22Rv1 (cell line): ENCODE results near the gene CD3D.

Experiments used
- H3K27ac ChIP-seq: fragments of 450-650 bp; 2 replicates; pipeline ENCODE4 v1.5.1; 2017
- CTCF ChIP-seq: fragments of 450-650 bp; IDR thresholded peaks from 2 replicates; pipeline ENCODE4 v1.5.1; 2017; ENCODE audit warnings: mild to moderate bottlenecking
- ZFX ChIP-seq: fragments of 450-650 bp; IDR thresholded peaks from 2 replicates; pipeline ENCODE4 v1.6.1; 2017; ENCODE audit warnings: antibody characterized with exemption, borderline replicate concordance

CD3D gene

GRCh38 chr11:118353084-118353710 is 10.7 kb upstream of the CD3D start:
- H3K27ac ChIP-seq = no peak overlapping the region
- TF ChIP-seq ZFX (no peak), CTCF (peak; percentile 81)

GRCh38 chr11:118349475-118349874 is 7.0 kb upstream of the CD3D start:
- no peak for TF ChIP-seq ZFX
- no peak for TF ChIP-seq CTCF
- no peak overlapping the region for H3K27ac ChIP-seq

GRCh38 chr11:118343981-118344515 is 1.5 kb upstream of the CD3D start, which contains the start of gene CD3G:
Gene CD3G (plus strand): TSS chr11:118344344. CDS start chr11:118344424, 80 bp downstream.
- no peak for TF ChIP-seq ZFX
- no peak for TF ChIP-seq CTCF
- no peak within 1 kb of the TSS for H3K27ac ChIP-seq

GRCh38 chr11:118343248-118343647 is 743 bp upstream of the CD3D start:
- H3K27ac ChIP-seq = no peak overlapping the region
- TF ChIP-seq ZFX = no peak
- no peak for TF ChIP-seq CTCF

GRCh38 chr11:118341815-118342489 is 553 bp downstream of the CD3D start:
- TF ChIP-seq CTCF = no peak
- TF ChIP-seq ZFX = no peak
- no peak overlapping the region for H3K27ac ChIP-seq

- no peak for TF ChIP-seq CTCF
- no peak for TF ChIP-seq ZFX
- no peak overlapping the region for H3K27ac ChIP-seq
Observed at GRCh38 chr11:118341261-118341660, 1.2 kb downstream of the CD3D start.

GRCh38 chr11:118340449-118340848 is 2.1 kb downstream of the CD3D start:
- no peak for TF ChIP-seq ZFX
- TF ChIP-seq CTCF = no peak
- H3K27ac ChIP-seq = no peak overlapping the region
